Hepatocyte (in vitro differentiated cells): ENCODE data around the gene ERCC6L.
"Not testable (repeated sequence)": the region's sequence is repeated elsewhere in the genome, so short reads cannot be mapped to it uniquely, and the experiment has no call there.

Experiments
- EZH2phosphoT487 ChIP-seq: fragments of 200-600 bp; sonication (generic); IDR thresholded peaks from one replicate; pipeline ENCODE4 v1.6.1; 2018; ENCODE audit warnings: antibody characterized with exemption, mild to moderate bottlenecking, low read depth, moderate library complexity; ENCODE audit not compliant: unreplicated experiment, severe bottlenecking
- TF ChIP-seq, protein P1 (sequence below): fragments of 200-600 bp; sonication (generic); IDR thresholded peaks from 2 replicates; pipeline ENCODE4 v1.5.1; 2016; ENCODE audit warnings: antibody characterized with exemption, mild to moderate bottlenecking; ENCODE audit not compliant: poor library complexity

DNA sequence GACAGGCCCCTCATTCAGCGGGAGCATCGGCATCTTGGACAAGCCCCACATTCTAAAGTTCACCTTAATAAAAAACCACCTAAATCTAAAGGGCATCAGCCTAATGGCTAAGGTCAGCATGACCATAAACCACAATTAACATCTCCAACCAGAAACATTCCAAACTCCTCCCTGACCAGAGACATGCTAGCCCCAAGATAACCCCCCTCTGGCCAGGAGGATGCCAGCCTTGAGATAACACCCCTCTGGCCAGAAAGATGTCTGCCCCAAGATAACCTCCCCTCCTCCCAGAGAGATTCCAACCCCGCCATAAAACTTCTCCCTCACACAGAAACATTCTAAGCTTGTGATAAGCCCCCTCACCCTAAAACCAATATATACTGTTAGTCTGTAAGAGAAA is 18.5 kb downstream of the ERCC6L start:
- TF ChIP-seq EZH2phosphoT487: not testable (repeated sequence)
- TF ChIP-seq, protein P1, sequence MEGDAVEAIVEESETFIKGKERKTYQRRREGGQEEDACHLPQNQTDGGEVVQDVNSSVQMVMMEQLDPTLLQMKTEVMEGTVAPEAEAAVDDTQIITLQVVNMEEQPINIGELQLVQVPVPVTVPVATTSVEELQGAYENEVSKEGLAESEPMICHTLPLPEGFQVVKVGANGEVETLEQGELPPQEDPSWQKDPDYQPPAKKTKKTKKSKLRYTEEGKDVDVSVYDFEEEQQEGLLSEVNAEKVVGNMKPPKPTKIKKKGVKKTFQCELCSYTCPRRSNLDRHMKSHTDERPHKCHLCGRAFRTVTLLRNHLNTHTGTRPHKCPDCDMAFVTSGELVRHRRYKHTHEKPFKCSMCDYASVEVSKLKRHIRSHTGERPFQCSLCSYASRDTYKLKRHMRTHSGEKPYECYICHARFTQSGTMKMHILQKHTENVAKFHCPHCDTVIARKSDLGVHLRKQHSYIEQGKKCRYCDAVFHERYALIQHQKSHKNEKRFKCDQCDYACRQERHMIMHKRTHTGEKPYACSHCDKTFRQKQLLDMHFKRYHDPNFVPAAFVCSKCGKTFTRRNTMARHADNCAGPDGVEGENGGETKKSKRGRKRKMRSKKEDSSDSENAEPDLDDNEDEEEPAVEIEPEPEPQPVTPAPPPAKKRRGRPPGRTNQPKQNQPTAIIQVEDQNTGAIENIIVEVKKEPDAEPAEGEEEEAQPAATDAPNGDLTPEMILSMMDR: not testable (repeated sequence)
